ENCODE data around the gene FGFBP2. TPM values are rescaled to one million over a fixed set of nuclear protein-coding genes. Genes with fewer than 3 reads are reported as not detected.

Gene FGFBP2
- total RNA-seq, 1 experiment from 2014 or later = 0.25 TPM

DNA sequence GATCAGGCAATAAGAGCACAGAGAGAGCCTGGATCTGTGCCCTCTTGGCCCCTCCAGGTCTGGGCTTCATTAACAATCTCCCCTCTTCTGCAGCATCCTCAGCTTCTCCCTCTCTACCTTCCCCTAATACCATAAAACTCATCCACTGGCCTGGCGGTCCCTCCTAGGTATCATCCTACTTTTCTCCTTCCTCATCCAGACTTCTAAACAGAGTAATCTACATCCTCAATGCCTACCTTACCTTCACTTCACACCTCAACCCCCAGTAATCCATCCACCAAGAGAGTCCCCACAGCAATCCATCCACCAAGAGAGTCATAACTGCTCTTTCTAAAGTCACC is 41.4 kb downstream of the FGFBP2 start:
- intact Hi-C loops (cut with micrococcal nuclease; ENCODE audit: unreplicated experiment) = no loop called here
- H3K27me3 Mint-ChIP-seq (ENCODE audit: insufficient read depth, unreplicated experiment) = peaks cover 15% of the 10 kb centered on the region
- no peaks in the 10 kb centered on the region for H3K4me1 Mint-ChIP-seq (ENCODE audit: low read depth, unreplicated experiment)
- POLR2A ChIA-PET = no interaction called here
- no peaks in the 10 kb centered on the region for H3K36me3 Mint-ChIP-seq (ENCODE audit: insufficient read depth, unreplicated experiment)
- H3K9me3 Mint-ChIP-seq (ENCODE audit: unreplicated experiment) = no peaks in the 10 kb centered on the region
- Histone ChIP-seq H3K27me3 (replicated peaks; ENCODE audit: control insufficient read depth, insufficient read depth, low read length) (no peaks in the 10 kb centered on the region), H3K4me3 (ENCODE audit: low read depth, low read length) (no peak overlapping the region), H3K36me3 (ENCODE audit: control insufficient read depth, insufficient read depth, low read length) (no peaks in the 10 kb centered on the region), H3K9me3 (no peaks in the 10 kb centered on the region), H3K4me1 (no peaks in the 10 kb centered on the region)
- BruUV-seq (replicated peaks) = no TSS peak
- H3K27ac Mint-ChIP-seq (ENCODE audit: unreplicated experiment) = no peak overlapping the region
- CTCF ChIA-PET = no interaction called here
- H3K4me3 Mint-ChIP-seq (ENCODE audit: unreplicated experiment) = no peak overlapping the region
- TF ChIP-seq, protein P1, sequence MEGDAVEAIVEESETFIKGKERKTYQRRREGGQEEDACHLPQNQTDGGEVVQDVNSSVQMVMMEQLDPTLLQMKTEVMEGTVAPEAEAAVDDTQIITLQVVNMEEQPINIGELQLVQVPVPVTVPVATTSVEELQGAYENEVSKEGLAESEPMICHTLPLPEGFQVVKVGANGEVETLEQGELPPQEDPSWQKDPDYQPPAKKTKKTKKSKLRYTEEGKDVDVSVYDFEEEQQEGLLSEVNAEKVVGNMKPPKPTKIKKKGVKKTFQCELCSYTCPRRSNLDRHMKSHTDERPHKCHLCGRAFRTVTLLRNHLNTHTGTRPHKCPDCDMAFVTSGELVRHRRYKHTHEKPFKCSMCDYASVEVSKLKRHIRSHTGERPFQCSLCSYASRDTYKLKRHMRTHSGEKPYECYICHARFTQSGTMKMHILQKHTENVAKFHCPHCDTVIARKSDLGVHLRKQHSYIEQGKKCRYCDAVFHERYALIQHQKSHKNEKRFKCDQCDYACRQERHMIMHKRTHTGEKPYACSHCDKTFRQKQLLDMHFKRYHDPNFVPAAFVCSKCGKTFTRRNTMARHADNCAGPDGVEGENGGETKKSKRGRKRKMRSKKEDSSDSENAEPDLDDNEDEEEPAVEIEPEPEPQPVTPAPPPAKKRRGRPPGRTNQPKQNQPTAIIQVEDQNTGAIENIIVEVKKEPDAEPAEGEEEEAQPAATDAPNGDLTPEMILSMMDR (IDR thresholded peaks at IDR 0.05; ENCODE audit: insufficient read depth in 1 of 2, low read depth in 1 of 2, low read length in 1 of 2, severe bottlenecking in 1 of 2, unreplicated experiment in 1 of 2) = no peak
- DNase-seq = no peak

DNA sequence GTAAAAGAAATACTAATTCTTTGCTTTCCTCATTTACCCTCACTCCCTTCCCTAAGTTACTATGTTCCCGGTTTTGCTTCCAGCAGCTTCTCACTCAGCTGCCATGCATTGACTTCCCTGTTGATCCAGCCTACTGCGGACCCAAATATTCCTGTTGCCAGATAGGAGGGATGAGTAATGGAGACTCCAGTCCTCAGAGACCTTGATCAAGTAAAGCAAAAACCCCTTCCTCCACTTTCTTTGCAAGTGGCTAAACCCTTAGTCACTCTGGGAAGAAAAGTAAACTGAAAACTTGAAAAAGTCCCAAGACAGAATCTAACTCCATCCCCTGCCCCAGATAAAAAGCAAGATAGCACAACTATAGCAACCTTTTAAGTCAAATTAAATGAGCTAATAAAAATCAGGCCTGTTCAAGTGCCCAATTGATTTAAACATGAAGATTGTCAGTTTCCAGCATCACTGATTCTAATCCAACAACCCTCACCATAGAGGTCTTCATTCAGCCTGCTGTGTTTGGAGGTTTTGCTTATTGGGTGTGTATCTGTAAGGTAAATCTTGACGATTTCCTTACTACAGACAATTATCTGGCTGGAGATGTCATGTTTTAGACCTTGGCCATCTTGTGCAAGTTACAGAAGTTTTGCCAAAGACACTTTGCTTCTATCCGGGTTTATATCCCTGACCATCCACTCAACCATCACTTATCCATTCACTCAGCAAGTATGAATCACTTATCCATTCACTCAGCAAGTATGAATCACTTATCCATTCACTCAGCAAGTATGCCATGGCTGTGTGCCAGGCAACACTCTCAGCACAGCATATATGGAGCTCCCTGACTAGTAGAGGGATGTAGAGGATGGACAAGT is 42.0 kb downstream of the FGFBP2 start:
- H3K27ac Mint-ChIP-seq (ENCODE audit: unreplicated experiment) = no peak overlapping the region
- H3K9me3 ChIP-seq = no peaks in the 10 kb centered on the region
- DNase-seq = no peak
- H3K27me3 Mint-ChIP-seq (ENCODE audit: insufficient read depth, unreplicated experiment) = peaks cover 15% of the 10 kb centered on the region
- BruUV-seq (replicated peaks) = no TSS peak
- ChIA-PET CTCF (no interaction called here), POLR2A (no interaction called here)
- H3K27me3 ChIP-seq (replicated peaks; ENCODE audit: control insufficient read depth, insufficient read depth, low read length) = no peaks in the 10 kb centered on the region
- H3K4me1 Mint-ChIP-seq (ENCODE audit: low read depth, unreplicated experiment) = no peaks in the 10 kb centered on the region
- intact Hi-C loops (cut with micrococcal nuclease; ENCODE audit: unreplicated experiment) = no loop called here
- no peaks in the 10 kb centered on the region for H3K36me3 Mint-ChIP-seq (ENCODE audit: insufficient read depth, unreplicated experiment)
- no peak overlapping the region for H3K4me3 ChIP-seq (ENCODE audit: low read depth, low read length)
- no peaks in the 10 kb centered on the region for H3K4me1 ChIP-seq
- TF ChIP-seq, protein P1 (IDR thresholded peaks at IDR 0.05; ENCODE audit: insufficient read depth in 1 of 2, low read depth in 1 of 2, low read length in 1 of 2, severe bottlenecking in 1 of 2, unreplicated experiment in 1 of 2) = no peak
- H3K4me3 Mint-ChIP-seq (ENCODE audit: unreplicated experiment) = no peak overlapping the region
- no peaks in the 10 kb centered on the region for H3K36me3 ChIP-seq (ENCODE audit: control insufficient read depth, insufficient read depth, low read length)
- peaks cover 4% of the 10 kb centered on the region for H3K9me3 Mint-ChIP-seq (ENCODE audit: unreplicated experiment)

DNA sequence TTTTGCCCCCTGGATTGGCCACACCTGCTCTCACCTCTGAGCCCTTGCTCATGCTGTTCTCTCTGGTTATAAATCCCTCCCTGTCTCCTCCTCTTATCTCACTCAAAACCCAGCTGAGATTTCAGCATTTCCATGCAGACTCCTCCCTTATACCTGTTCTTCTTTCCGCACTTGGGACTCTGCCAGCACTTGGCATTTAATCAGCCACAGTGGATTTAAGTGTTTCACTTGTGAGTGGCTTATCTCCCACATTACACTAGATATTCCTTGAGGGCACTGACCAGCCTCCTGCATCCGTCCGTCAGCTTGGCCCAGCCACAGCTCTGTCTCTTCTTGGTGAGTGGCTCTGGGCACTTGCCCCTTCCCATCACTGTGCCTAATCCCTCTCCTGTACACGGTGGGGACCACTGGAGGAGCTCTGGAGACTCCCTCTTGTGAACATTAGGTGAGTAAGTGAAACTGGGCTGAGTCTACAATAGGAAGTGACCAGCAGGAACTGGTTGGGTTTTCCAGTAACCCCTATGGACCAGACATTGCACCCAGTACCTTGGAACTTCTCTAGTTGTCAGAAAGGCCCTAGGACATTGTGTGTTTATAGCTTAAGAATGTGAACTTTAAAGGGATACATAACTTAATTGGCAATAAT is 44.4 kb downstream of the FGFBP2 start:
- Histone ChIP-seq H3K27me3 (replicated peaks; ENCODE audit: control insufficient read depth, insufficient read depth, low read length) (no peaks in the 10 kb centered on the region), H3K4me3 (ENCODE audit: low read depth, low read length) (no peak overlapping the region), H3K9me3 (no peaks in the 10 kb centered on the region), H3K36me3 (ENCODE audit: control insufficient read depth, insufficient read depth, low read length) (no peaks in the 10 kb centered on the region), H3K4me1 (no peaks in the 10 kb centered on the region)
- intact Hi-C loops (cut with micrococcal nuclease; ENCODE audit: unreplicated experiment) = no loop called here
- BruUV-seq (replicated peaks) = no TSS peak
- H3K9me3 Mint-ChIP-seq (ENCODE audit: unreplicated experiment) = peaks cover 11% of the 10 kb centered on the region
- no peak overlapping the region for H3K4me3 Mint-ChIP-seq (ENCODE audit: unreplicated experiment)
- no peak overlapping the region for H3K27ac Mint-ChIP-seq (ENCODE audit: unreplicated experiment)
- no peaks in the 10 kb centered on the region for H3K4me1 Mint-ChIP-seq (ENCODE audit: low read depth, unreplicated experiment)
- TF ChIP-seq, protein P1 (IDR thresholded peaks at IDR 0.05; ENCODE audit: insufficient read depth in 1 of 2, low read depth in 1 of 2, low read length in 1 of 2, severe bottlenecking in 1 of 2, unreplicated experiment in 1 of 2) = no peak
- peaks cover 9% of the 10 kb centered on the region for H3K27me3 Mint-ChIP-seq (ENCODE audit: insufficient read depth, unreplicated experiment)
- no peaks in the 10 kb centered on the region for H3K36me3 Mint-ChIP-seq (ENCODE audit: insufficient read depth, unreplicated experiment)
- no peak for DNase-seq
- CTCF ChIA-PET = no interaction called here
- POLR2A ChIA-PET = no interaction called here
